Testis (tissue), 3 donors: ENCODE data around the gene CTSE. TPM values are rescaled to one million over a fixed set of nuclear protein-coding genes. Genes with fewer than 3 reads are reported as not detected.

Experiments used
- DNase-seq: peaks from one replicate; pipeline ENCODE4 v3.0.0-alpha.2; 2019
- H3K27ac ChIP-seq, 2 donors: fragments of 200-600 bp; sonication (generic); one replicate each; pipeline ENCODE4 v1.5.1; 2019
- H3K27me3 ChIP-seq: fragments of 200-600 bp; sonication (generic); one replicate; pipeline ENCODE4 v1.5.1; 2019
- H3K36me3 ChIP-seq: fragments of 200-600 bp; sonication (generic); one replicate; pipeline ENCODE4 v1.5.1; 2017; ENCODE audit warnings: low read depth; ENCODE audit errors: missing control alignments
- H3K4me1 ChIP-seq: fragments of 200-600 bp; sonication (generic); one replicate; pipeline ENCODE4 v1.5.1; 2019
- H3K4me3 ChIP-seq, 2 donors: fragments of 200-600 bp; sonication (generic); one replicate each; pipeline ENCODE4 v1.5.1; 2017 to 2019
- H3K9me3 ChIP-seq: fragments of 200-600 bp; sonication (generic); one replicate; pipeline ENCODE4 v1.5.1; 2017
- CTCF ChIP-seq, 3 experiments: fragments of 450-650 bp in 2 of 3; fragments of 200-600 bp in 1 of 3; sonication (generic) in 1 of 3; IDR thresholded peaks; one replicate each; pipeline ENCODE4 v1.5.1; 2016 to 2019; ENCODE audit warnings: antibody characterized with exemption in 3 of 3, mild to moderate bottlenecking in 2 of 3, moderate library complexity in 1 of 3
- POLR2A ChIP-seq: fragments of 450-650 bp; IDR thresholded peaks from one replicate; pipeline ENCODE4 v1.6.1; 2017; ENCODE audit warnings: antibody characterized with exemption, mild to moderate bottlenecking, moderate library complexity
- WGBS, 2 donors: methylation state at CpG; one replicate each; pipeline ENCODE4 v1.1.5; 2018; 5-methylcytosine and 5-hydroxymethylcytosine counted together
- intact Hi-C: fragments of 100-400 bp; cut with DNase I; formaldehyde crosslinking; loops from one replicate; pipeline ENCODE4 v1.15.1; 2023; ENCODE audit warnings: low total_unique reads
- polyA plus RNA-seq: library from polyadenylated mRNA; stranded (reverse); fragments of 350-450 nt; fragmentation: Illumina TruSeq; extraction: RNeasy Lipid Tissue Mini Kit (QIAGEN cat#74804); gene quantifications from one replicate; pipeline ENCODE4 v1.2.3, GENCODE V29; 2014; ENCODE audit warnings: low read depth, low replicate concordance; ENCODE audit not compliant: insufficient read depth
- total RNA-seq, 2 donors: library from RNA; depleted of rRNA; stranded (reverse); fragments of >200 nt; gene quantifications; one replicate each; pipeline ENCODE4 v1.2.3, GENCODE V29; 2016

The CTSE gene
- total and polyA plus RNA-seq, 3 donors from 2014 or later, result 0.16 to 0.98 TPM; not detected in 1

GRCh38 chr1:205981257-205981656, 42.4 kb downstream of the CTSE start:
- no peaks in the 10 kb centered on the region for H3K27me3 ChIP-seq
- no peak for TF ChIP-seq CTCF (IDR thresholded peaks at IDR 0.05)
- TF ChIP-seq POLR2A, result no peak
- 90 to 100% methylated on average over 1 of the region's 1 CpG for WGBS, 2 donors
- no peak overlapping the region for H3K27ac ChIP-seq
- intact Hi-C loops, result loop anchor here (10.0 kb wide), 1 partner anchor 124 kb away; no protein-coding TSS in a partner anchor
- H3K9me3 ChIP-seq, result no peaks in the 10 kb centered on the region
- DNase-seq, result no peak
- no peaks in the 10 kb centered on the region for H3K36me3 ChIP-seq
- no peak overlapping the region for H3K4me3 ChIP-seq
- peaks cover 13% of the 10 kb centered on the region for H3K4me1 ChIP-seq

GRCh38 chr1:205980237-205980870, 43.3 kb downstream of the CTSE start:
- no peaks in the 10 kb centered on the region for H3K27me3 ChIP-seq
- no peaks in the 10 kb centered on the region for H3K9me3 ChIP-seq
- H3K36me3 ChIP-seq, result no peaks in the 10 kb centered on the region
- 56 to 77% methylated on average over 3 of the region's 3 CpGs for WGBS, 2 donors
- peaks cover 19% of the 10 kb centered on the region for H3K4me1 ChIP-seq
- no peak for DNase-seq
- intact Hi-C loops, result loop anchor here (10.0 kb wide), 1 partner anchor 124 kb away; no protein-coding TSS in a partner anchor
- no peak for TF ChIP-seq CTCF (IDR thresholded peaks at IDR 0.05)
- no peak for TF ChIP-seq POLR2A
- no peak overlapping the region for H3K4me3 ChIP-seq
- H3K27ac ChIP-seq, result no peak overlapping the region

- 94 to 97% methylated on average over 3 to 6 of the region's 6 CpGs for WGBS, 2 donors
- intact Hi-C loops, result loop anchor here (5.0 to 10.0 kb wide), 2 partner anchors 62 to 184 kb away; no protein-coding TSS in a partner anchor
- Histone ChIP-seq H3K36me3 (no peaks in the 10 kb centered on the region), H3K4me1 (peaks cover 19% of the 10 kb centered on the region), H3K27ac (no peak overlapping the region), H3K27me3 (no peaks in the 10 kb centered on the region), H3K9me3 (no peaks in the 10 kb centered on the region), H3K4me3 (no peak overlapping the region)
- DNase-seq, result no peak
- no peak for TF ChIP-seq POLR2A
Observed at GRCh38 chr1:205979301-205979700, 44.4 kb downstream of the CTSE start.

GRCh38 chr1:205978676-205979075, 45.0 kb downstream of the CTSE start:
- WGBS, 2 donors, result 86 to 88% methylated on average over 7 of the region's 7 CpGs

More at GRCh38 chr1:205978676-205979075, 45.0 kb downstream of the CTSE start:
- H3K27ac ChIP-seq, result no peak overlapping the region
- intact Hi-C loops, result loop anchor here (5.0 to 10.0 kb wide), 2 partner anchors 61 to 184 kb away; no protein-coding TSS in a partner anchor
- H3K9me3 ChIP-seq, result no peaks in the 10 kb centered on the region
- H3K36me3 ChIP-seq, result no peaks in the 10 kb centered on the region
- TF ChIP-seq POLR2A, result no peak
- TF ChIP-seq CTCF (IDR thresholded peaks at IDR 0.05), result no peak
- H3K4me3 ChIP-seq, result no peak overlapping the region
- peaks cover 19% of the 10 kb centered on the region for H3K4me1 ChIP-seq
- H3K27me3 ChIP-seq, result no peaks in the 10 kb centered on the region
- no peak for DNase-seq
